Esophagus squamous epithelium (tissue), 5 donors: ENCODE measurements around the gene TBX5. TPM values are rescaled to one million over a fixed set of nuclear protein-coding genes. Genes with fewer than 3 reads are reported as not detected.

Experiments
- DNase-seq: peaks from one replicate; lab custom pipeline; 2025; lab: John Stamatoyannopoulos, UW
- H3K27ac ChIP-seq, 4 donors: fragments of 200-600 bp; sonication (generic); one replicate each; pipeline ENCODE4 v1.5.1; 2016 to 2019; ENCODE audit warnings: mild to moderate bottlenecking in 1 of 4
- H3K27me3 ChIP-seq, 4 donors: fragments of 200-600 bp; sonication (generic); 1 replicate in 3 of 4; 2 replicates in 1 of 4; pipeline versions ENCODE4 v1.5.1 to v1.6.0; 2017 to 2021; ENCODE audit warnings: antibody characterized with exemption in 1 of 4
- H3K36me3 ChIP-seq, 3 donors: fragments of 200-600 bp; sonication (generic); one replicate each; pipeline ENCODE4 v1.5.1; 2016 to 2019
- H3K4me1 ChIP-seq, 3 donors: fragments of 200-600 bp; sonication (generic); one replicate each; pipeline ENCODE4 v1.5.1; 2017 to 2019
- H3K4me3 ChIP-seq, 4 donors: fragments of 200-600 bp; sonication (generic); 1 replicate in 3 of 4; 2 replicates in 1 of 4; pipeline ENCODE4 v1.5.1; 2016 to 2019; ENCODE audit warnings: mild to moderate bottlenecking in 2 of 4, moderate library complexity in 1 of 4
- H3K9me3 ChIP-seq, 3 donors: fragments of 200-600 bp; sonication (generic); one replicate each; pipeline ENCODE4 v1.5.1; 2016 to 2019
- CTCF ChIP-seq, 6 experiments: fragments of 450-650 bp in 4 of 6; fragments of 200-600 bp in 2 of 6; sonication (generic) in 2 of 6; IDR thresholded peaks; one replicate each; pipeline ENCODE4 v1.5.1; 2016 to 2019; ENCODE audit warnings: antibody characterized with exemption in 6 of 6, mild to moderate bottlenecking in 4 of 6, moderate library complexity in 4 of 6
- POLR2A ChIP-seq, 4 donors: fragments of 450-650 bp; IDR thresholded peaks; one replicate each; pipeline ENCODE4 v1.6.1; 2017; ENCODE audit warnings: antibody characterized with exemption in 4 of 4, mild to moderate bottlenecking in 4 of 4, moderate library complexity in 3 of 4
- WGBS, 2 donors: methylation state at CpG; one replicate each; pipeline ENCODE4 v1.1.5; 2018; 5-methylcytosine and 5-hydroxymethylcytosine counted together
- intact Hi-C: fragments of 100-400 bp; cut with DNase I; formaldehyde crosslinking; loops from one replicate; pipeline ENCODE4 v1.15.0; 2022
- total RNA-seq, 4 donors: library from RNA; depleted of rRNA; stranded (reverse); fragments of >200 nt; gene quantifications; one replicate each; pipeline ENCODE4 v1.1.0, GENCODE V29; 2016
- donor health status: DM: yes; HTN: yes; CAD: no.

Gene TBX5
- total RNA-seq, 4 donors from 2014 or later: 0.38 to 2.9 (median 1.5) TPM

GRCh38 chr12:114443607-114444421 lies 37.9 kb upstream of the TBX5 start:
- intact Hi-C loops: no loop called here
- no peak for TF ChIP-seq CTCF (IDR thresholded peaks at IDR 0.05)
- TF ChIP-seq POLR2A (IDR thresholded peaks at IDR 0.05): no peak
- Histone ChIP-seq H3K4me3 (no peak overlapping the region), H3K27ac (no peak overlapping the region), H3K4me1 (peaks cover 0 to 7% (median 0%) of the 10 kb centered on the region in 3 donors), H3K27me3 (peaks cover 0 to 100% (median 32%) of the 10 kb centered on the region in 4 donors), H3K9me3 (no peaks in the 10 kb centered on the region), H3K36me3 (no peaks in the 10 kb centered on the region)
- 12 to 15% methylated on average over 3 to 35 of the region's 53 CpGs for WGBS, 2 donors
- DNase-seq: no peak

GRCh38 chr12:114442578-114442977 lies 36.6 kb upstream of the TBX5 start:
- Histone ChIP-seq H3K4me3 (no peak overlapping the region), H3K27me3 (peaks cover 0 to 100% (median 29%) of the 10 kb centered on the region in 4 donors), H3K9me3 (no peaks in the 10 kb centered on the region), H3K36me3 (no peaks in the 10 kb centered on the region), H3K4me1 (peaks cover 0 to 7% (median 0%) of the 10 kb centered on the region in 3 donors), H3K27ac (no peak overlapping the region)
- no peak for TF ChIP-seq POLR2A (IDR thresholded peaks at IDR 0.05)
- no peak for TF ChIP-seq CTCF (IDR thresholded peaks at IDR 0.05)
- intact Hi-C loops: no loop called here
- 31 to 33% methylated on average over 1 of the region's 1 CpG for WGBS, 2 donors
- no peak for DNase-seq

GRCh38 chr12:114441545-114441944 lies 35.6 kb upstream of the TBX5 start:
- Histone ChIP-seq H3K9me3 (peaks cover 0 to 1% (median 0%) of the 10 kb centered on the region in 3 donors), H3K27me3 (peaks cover 0 to 99% (median 20%) of the 10 kb centered on the region in 4 donors), H3K4me1 (no peaks in the 10 kb centered on the region), H3K36me3 (no peaks in the 10 kb centered on the region), H3K4me3 (no peak overlapping the region), H3K27ac (no peak overlapping the region)
- TF ChIP-seq CTCF (IDR thresholded peaks at IDR 0.05) (no peak), POLR2A (IDR thresholded peaks at IDR 0.05) (no peak)
- DNase-seq: no peak
- WGBS, 2 donors: 33 to 44% methylated on average over 6 of the region's 6 CpGs
- intact Hi-C loops: no loop called here

GRCh38 chr12:114441039-114441383 lies 35.1 kb upstream of the TBX5 start:
- H3K9me3 ChIP-seq: peaks cover 0 to 4% (median 0%) of the 10 kb centered on the region in 3 donors
- 18 to 21% methylated on average over 21 to 23 of the region's 23 CpGs for WGBS, 2 donors
- H3K4me3 ChIP-seq: no peak overlapping the region
- intact Hi-C loops: no loop called here
- H3K27me3 ChIP-seq: peaks cover 0 to 99% (median 17%) of the 10 kb centered on the region in 4 donors
- no peak for DNase-seq
- no peak for TF ChIP-seq CTCF (IDR thresholded peaks at IDR 0.05)
- TF ChIP-seq POLR2A (IDR thresholded peaks at IDR 0.05): no peak
- H3K36me3 ChIP-seq: no peaks in the 10 kb centered on the region
- H3K4me1 ChIP-seq: no peaks in the 10 kb centered on the region
- H3K27ac ChIP-seq: no peak overlapping the region

- no peaks in the 10 kb centered on the region for H3K36me3 ChIP-seq
- TF ChIP-seq CTCF (IDR thresholded peaks at IDR 0.05) (no peak), POLR2A (IDR thresholded peaks at IDR 0.05) (no peak)
- peaks cover 0 to 4% (median 0%) of the 10 kb centered on the region in 3 donors for H3K9me3 ChIP-seq
- no peak overlapping the region for H3K27ac ChIP-seq
- peaks cover 0 to 99% (median 16%) of the 10 kb centered on the region in 4 donors for H3K27me3 ChIP-seq
- no peak for DNase-seq
- H3K4me3 ChIP-seq: peak overlapping the region in 1 of 4 donors; percentile 21
- intact Hi-C loops: no loop called here
- 18 to 25% methylated on average over 52 to 54 of the region's 54 CpGs for WGBS, 2 donors
- H3K4me1 ChIP-seq: no peaks in the 10 kb centered on the region
Measured at GRCh38 chr12:114440270-114441038, 34.5 kb upstream of the TBX5 start.
